ENCODE data around the gene BATF.
"Not testable (repeated sequence)": the region's sequence is repeated elsewhere in the genome, so short reads cannot be mapped to it uniquely, and the experiment has no call there.

Gene BATF, protein sequence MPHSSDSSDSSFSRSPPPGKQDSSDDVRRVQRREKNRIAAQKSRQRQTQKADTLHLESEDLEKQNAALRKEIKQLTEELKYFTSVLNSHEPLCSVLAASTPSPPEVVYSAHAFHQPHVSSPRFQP

DNA sequence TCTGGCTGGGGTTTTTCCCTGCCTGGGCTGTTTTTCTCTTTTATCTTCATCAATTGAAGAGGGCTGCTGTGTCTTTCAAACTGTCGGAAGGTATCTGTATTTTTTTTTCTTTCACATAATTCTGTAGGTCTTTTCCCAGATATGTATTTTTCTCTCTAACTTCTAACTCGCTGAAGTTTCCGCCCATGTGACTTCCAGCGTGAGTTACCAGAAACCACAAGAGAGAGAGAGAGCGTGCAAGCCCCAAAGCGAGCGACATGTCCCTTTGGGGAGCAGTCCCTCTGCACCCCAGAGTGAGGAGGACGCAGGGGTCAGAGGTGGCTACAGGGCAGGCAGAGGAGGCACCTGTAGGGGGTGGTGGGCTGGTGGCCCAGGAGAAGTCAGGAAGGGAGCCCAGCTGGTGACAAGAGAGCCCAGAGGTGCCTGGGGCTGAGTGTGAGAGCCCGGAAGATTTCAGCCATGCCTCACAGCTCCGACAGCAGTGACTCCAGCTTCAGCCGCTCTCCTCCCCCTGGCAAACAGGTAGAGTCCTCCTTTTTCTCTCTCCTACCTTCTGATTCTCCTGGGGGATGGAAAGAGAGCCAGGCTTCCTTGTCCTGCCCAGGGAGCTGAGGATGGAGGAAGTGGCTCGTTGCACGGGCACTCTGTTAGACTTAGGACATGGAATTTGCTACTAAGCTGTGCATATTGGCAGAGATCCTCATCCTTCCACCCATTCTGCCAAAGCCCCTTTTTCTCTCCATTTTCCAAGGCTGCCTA is at the start of gene BATF:
Gene BATF, plus strand, starts transcription at position 246 of the 759 bp plus-strand sequence. Its CDS starts 214 bp downstream, at position 460.
- no peak for DNase-seq (ENCODE audit: low spot score)

DNA sequence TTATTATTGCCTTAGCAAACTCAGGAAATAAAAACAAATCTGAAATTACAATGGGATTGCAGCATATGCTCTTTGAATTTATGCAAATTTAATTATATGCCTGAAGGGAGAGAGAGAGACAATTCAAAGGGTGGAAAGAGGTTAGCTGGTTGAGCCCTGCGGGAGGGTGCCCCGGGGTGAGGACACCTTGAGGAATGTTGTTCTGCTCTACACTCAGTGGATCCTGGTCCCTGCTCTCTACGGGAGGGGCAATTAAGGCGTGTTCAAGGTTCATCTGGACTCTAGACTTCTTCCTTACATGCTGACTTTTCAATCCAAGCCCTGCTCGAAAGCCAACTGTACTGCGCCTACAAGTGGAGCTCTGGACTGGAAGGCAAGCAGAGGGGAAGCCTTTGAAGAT is 48.1 kb upstream of the BATF start:
- DNase-seq (ENCODE audit: low spot score) = not testable (repeated sequence)

DNA sequence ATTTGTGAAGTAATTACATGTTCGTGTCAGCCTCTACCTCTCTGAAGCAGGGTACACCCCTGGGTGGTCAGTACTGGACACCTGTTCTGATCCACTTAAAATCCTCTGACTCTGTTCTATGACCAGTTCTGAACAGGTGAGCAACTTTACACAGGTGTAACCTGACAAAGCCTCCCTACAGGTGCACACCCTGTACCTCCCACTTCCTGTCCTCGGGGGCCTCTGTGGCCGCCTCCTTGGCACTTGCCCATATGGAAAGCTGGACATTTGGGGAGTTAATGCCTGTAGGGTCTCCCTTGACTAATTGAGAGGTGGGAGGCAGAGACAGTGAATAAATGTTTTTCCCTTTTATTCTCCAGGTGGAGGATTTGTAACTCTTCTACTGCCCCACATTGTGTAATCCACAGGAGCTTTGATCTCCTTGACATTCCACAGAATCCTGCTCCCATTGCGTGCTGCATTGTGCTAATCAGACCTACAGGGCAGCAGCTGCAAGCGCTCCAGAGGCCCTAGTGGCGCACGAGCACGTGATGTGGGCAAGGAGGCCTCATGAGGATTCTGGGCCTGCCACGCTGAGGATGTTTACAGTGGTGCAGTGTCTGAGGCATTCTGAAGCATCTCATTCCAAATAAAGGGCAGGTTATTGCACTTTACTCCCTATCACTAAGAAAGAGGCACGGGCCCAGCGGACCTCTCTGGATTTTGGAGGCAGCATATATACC is 45.8 kb upstream of the BATF start:
- DNase-seq (ENCODE audit: low spot score) = no peak

DNA sequence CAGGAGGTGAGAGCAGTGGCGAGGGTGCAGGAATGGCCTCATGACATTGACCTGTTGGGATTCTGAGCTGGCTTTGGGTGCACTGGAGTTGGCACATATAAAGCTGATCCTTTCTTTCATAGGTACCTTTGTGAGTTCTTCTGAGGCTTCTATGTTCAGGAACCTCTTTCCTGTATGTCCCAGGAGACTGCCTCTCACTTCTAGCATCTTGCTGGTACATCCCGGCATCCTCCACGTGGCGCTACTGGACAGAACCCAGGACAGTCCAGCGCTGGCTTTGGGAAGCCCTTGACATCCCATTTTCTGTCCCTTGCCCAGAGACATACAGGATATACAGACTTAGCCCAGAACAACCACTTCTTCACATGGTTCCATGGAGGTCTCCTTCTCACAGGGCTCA is 44.4 kb upstream of the BATF start:
- DNase-seq (ENCODE audit: low spot score) = no peak

DNA sequence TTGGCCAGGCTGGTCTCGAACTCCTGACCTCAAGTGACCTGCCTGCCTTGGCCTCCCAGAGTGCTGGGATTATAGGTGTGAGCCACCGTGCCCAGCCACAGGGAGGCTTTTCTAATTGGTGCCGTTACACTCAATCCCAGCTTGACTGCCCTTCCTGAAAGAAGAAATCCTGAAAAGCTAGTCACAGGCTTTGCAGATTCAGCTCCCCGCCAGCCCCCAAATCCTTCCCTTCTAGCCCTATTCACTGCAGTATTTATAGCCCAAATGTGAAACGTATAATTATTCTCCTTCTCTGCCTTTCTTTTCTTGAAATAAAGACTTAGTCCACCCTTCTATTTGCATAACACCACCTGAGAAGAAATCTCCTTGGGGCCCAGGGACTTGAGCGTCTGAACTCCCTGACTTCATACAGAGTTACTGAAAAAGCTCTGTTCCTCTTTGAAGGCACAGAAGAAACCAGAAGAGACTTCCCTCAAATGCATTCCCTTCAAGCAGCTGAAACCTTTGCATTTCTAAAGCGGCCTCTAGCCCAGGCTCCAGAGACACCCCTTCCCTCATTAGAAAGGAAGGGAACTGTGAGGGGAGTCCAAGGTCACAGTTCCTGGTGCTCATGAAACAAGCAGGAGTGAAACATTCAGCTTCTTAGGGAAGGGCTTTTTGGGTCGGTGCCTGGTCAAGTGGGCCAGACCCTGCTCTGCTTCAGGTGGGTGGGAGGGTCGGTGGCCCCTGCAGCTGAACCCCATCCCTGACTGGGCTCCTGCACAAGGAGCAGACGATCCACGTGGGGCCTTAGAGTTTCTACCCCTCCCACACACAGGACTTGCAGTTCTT is 42.3 kb upstream of the BATF start:
- DNase-seq (ENCODE audit: low spot score) = no peak

DNA sequence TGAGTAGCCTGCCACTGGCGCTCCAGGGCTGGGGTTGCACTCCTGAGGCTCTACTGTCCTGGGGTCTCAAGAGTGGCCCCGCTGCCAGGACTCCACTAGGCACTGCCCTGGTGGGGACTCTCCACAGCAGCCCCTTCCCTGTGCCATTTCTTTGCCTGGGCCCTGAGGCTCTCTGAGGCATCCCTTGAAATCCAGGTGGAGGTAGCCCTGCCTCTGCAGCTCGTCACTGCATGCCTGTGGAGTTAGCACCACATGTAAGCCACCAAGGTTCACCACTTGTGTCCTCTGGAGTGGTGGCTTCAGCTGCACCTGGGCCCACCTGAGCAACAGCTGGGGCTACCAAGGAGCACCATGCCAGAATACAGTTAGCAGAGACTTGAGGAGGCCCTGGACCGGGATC is 39.9 kb upstream of the BATF start:
- DNase-seq (ENCODE audit: low spot score) = no peak

DNA sequence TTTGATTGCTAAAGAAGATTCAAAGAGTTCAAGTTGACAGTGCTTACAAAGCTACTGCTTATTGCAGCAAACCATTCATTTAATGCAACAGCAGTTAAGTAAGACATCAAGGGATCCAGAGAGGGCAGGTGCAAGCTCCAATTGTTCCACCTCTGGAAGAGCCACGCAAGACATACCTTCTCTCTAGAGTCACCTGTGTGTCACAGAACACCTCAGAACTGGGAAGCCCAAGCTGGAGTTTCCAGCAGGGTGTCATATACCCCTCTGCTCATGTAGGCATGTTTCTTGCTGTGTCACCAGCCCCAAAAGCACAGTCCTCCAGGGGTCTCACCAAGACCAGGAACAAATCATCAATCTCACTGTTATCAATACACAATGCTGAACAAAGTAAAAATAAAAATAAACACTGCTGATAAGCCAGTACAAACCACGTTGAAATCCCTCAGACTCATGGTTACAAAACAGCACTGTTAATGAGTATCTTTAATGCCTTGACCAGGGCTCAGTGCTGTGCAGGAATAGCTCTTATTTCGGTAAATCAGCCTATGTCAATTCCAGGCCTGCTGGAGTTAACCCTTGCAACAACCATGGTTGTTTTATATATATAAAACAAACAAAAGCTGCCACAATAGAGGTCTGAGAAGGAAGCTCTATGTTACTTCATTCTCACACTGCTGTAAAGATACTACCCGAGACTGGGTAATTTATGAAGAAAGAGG is 37.4 kb upstream of the BATF start:
- no peak for DNase-seq (ENCODE audit: low spot score)

DNA sequence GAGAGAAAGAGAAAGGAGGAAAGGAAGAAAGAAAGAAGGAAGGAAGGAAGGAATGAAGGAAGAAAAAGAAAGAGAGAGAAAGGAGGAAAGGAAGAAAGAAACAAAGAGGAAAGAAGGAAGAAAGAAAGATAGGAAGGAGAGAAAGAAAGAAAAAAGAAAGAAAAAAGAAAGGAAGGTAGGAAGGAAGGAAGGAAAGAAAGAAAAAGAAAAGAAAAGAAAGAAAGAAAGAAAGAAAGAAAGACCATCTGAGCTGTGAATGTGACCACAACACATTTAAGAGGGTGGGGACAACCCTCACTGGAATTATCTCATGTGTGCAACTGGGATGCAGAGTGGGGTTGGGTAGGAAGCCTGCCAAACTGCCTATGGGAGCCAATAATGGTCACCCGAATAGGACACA is 36.0 kb upstream of the BATF start:
- DNase-seq (ENCODE audit: low spot score) = no peak

DNA sequence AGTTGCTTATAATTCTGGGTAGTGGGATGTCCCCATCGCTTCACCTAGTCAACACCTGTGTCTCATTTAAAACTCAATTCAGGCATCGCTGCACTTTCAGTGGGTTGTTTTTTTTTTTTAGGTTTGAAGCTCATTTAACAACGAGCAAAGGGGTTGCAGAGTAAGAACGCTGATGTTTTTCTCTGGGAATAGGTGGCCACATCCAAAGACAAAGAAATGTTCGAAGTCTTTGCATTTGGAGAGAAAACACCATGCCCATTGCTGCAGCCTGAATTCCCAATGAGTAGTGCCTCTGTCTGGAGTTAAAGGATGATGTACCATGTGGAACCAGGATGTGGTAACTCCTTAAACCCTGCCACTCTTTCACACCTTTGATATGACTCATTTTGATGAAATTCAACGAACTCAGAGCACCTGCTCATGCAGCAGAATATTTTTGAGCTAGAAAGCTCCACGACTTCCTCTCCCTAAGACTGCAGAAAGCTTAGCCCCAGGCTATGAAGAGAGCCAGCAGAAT is 35.1 kb upstream of the BATF start:
- no peak for DNase-seq (ENCODE audit: low spot score)

DNA sequence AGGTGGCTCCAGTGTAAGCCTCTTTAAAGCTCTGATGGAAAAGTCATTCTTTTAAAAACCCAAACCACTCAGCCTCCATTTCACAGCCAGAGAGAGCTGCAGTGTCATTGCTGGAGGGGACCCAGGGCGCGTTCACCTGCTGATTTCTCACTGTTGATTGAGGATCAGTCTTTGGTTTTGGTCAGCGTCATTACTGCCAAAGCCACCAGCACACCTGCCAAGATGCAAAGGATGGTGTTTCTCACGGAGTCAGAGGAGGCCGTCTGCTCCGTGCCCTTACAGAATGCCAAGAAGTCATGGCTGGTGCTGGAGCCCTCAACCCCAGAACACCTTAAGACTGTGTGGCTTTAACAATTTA is 32.8 kb upstream of the BATF start:
- DNase-seq (ENCODE audit: low spot score) = no peak

DNA sequence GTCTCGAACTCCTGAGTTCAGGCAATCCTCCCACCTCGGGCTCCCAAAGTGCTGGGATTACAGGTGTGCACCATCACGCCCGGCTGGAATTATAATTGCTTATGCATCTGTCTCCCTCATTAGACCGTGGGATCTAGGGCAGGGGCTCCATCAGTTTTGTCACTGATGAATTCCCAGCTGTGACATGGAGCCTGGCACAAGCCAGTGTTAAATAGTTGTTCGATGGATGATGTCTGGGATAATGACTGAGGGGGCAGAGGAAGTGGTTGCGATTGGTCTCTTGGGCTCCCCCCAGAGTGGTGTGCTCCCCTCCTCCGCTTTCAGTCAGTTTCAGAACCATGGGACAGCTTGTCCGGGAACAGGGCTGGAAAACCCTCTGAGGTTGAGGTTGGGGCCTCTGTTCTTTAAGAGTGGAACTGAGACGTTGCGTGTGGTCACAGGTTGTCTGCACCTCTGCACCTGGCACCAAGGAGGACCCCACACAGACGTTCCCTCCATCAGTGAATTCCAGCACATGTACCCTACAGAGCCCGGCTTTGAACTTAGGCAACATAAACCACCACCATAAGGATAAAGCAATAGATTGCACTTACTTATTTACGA is 30.8 kb upstream of the BATF start:
- no peak for DNase-seq (ENCODE audit: low spot score)

DNA sequence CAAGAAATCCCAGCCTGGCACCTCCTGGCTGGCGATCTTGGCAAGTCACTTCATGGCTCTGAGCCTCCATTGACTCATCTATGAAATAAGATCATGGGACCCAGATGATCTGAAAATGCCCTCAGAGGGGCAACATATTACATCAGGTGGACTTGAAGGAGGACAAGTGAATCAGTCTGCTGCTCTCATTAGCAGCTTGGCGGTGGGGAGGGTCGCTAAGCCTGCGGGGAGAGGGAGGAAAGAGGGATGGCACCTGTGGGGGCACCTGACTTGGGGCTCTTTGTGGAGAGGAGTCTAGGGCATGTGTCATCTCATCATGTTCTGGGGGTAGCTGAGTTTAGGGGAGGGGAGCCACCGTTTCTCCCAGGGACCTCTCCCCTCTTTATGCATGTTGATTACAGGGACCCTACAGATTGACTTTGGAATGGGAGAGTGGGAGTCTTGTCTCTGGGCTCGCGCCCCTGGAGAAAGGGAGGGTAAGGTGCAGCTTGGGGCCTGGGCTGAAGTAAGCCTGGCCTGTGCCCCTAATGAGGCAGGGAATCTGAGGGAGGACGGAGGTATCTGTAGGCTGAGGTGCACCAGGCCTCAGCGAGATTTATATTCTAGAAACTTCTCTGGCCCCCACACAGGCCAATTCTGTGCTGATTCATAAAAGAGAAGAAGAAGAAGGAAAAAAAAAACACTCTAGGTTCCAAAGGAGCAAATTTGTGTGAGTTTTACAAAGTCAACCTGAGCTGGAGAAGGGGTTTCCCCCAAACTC is 29.3 kb upstream of the BATF start:
- no peak for DNase-seq (ENCODE audit: low spot score)

DNA sequence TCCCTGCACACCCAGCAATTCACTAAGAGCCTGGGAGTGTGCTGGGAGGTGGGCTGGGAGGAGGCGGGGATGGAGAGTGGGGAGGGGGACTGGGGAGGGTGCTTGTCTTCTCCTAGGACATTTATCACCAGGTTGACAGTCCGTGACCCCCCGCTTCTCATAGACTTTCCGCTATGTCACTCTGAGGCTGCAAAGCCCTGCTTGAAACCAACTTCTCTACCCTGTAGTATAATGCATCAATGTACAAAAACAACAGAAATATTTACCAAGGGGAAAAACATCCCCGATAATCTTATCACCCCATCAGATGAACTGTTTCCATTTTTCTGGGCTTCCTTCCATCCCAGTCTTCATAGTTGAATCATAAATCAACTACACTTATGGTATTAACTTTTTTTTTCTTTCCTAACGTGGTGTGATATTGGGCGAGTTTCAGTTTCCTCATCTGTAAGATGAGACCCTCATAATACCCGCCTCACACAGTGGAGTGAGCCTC is 28.6 kb upstream of the BATF start:
- DNase-seq (ENCODE audit: low spot score) = no peak

DNA sequence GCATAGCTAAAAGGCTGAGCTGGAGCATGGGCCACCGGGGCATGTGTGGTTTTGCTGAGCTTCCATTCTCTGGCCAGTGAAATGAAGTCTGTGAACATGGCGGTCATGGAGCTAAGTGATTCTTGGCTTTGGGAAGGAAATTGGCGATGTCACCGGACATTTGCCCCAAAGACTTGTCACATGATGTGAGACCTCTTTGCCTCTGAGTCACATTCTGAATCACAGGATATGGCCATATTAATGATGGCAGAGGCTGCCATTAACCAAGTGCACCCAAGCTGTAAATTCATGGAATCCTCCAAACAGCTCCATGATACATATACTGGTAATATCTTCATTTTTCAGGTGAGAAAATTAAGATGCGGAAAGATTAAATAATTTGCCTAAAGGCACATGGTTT is 27.4 kb upstream of the BATF start:
- DNase-seq (ENCODE audit: low spot score) = no peak

DNA sequence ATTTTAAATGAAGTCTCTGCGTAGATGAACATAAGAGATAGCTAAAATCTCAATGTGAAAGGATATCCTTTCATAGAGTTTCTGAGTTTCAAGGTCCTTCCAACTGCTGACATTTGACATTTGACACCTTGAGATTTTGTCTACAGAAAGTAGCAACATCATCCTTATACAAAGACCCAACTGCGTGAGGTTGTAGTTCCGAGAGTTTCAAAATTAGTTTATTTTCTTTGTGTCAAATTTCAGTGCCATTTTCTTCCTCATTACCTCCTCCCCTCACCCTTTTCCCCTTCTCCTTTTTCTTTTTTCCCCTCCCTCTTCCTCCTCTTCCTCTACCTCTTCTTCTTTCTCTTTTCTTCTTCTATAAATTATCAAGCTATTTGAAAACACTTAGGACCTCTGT is 26.9 kb upstream of the BATF start:
- no peak for DNase-seq (ENCODE audit: low spot score)

DNA sequence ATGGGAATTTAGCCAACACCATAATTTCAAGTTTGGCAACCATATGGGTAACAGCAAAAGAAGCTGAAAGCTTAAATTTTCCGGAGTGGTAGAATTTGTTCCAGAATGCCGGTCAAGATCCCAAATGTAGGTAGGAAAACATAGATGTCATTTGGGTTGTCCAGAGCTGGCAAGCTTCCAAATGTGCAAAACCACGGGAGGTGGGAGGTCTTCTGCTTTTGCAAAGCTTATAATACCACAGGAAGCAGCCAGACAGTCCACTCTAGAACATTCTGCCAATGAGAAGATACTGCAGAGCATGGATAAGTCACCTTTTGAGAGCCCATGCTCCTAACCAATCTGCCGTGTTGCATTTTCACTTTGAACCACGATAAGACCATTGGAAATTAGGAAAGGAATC is 26.4 kb upstream of the BATF start:
- DNase-seq (ENCODE audit: low spot score) = no peak

DNA sequence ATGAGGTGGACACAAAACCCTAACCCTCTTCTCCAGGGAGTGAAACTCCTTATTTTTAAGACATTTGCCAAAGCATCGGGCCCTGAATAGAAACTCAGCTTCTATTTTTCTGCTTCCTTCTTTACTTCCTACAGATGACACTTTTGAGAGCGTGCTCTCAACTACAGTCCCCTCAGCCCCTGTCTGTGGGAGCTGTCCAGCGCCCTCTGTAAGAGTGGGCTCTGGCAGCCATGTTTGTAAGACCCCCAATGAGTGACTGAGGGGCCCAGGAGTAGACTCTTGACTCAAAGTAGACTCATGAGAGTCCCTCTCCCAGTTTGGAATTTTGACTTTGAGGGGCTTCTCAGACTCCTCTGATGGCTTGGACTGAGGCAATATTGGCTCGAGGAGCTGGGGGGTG is 25.5 kb upstream of the BATF start:
- no peak for DNase-seq (ENCODE audit: low spot score)

DNA sequence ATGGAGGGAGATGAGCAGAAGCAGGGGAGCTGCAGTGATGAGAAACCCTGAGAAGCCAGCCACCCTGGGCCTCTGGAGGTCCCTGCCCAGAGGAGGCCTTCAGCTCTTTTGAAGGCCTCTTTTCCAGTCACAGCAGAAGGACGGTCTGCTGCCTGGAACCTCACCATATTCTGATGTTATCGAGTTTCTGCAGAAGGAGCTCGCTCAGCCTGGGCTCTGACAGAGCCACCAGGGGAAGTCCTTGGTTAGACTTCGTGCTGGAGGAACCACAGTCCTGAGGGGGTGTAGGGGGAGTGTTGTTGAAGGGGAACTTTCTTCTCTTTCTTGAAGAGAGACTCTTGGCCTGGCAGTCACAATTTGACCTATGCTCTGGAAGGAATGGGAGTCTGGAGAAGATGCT is 25.1 kb upstream of the BATF start:
- no peak for DNase-seq (ENCODE audit: low spot score)

DNA sequence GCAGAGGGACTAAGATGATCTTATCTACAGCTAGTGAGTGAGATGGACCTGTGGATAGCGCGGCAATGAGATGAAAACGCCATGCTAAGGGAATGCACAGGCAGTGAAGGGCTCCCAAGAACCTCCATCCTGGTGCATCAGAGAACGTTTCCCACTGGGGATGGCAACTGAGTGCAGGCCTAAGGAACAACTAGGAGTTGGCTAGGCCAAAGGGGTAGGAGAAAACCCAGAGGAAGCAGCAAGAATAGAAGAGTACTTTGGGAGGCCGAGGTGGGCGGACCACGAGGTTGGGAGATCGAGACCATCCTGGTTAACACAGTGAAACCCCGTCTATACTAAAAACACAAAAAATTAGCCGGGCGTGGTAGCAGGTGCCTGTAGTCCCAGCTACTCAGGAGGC is 24.6 kb upstream of the BATF start:
- DNase-seq (ENCODE audit: low spot score) = no peak

DNA sequence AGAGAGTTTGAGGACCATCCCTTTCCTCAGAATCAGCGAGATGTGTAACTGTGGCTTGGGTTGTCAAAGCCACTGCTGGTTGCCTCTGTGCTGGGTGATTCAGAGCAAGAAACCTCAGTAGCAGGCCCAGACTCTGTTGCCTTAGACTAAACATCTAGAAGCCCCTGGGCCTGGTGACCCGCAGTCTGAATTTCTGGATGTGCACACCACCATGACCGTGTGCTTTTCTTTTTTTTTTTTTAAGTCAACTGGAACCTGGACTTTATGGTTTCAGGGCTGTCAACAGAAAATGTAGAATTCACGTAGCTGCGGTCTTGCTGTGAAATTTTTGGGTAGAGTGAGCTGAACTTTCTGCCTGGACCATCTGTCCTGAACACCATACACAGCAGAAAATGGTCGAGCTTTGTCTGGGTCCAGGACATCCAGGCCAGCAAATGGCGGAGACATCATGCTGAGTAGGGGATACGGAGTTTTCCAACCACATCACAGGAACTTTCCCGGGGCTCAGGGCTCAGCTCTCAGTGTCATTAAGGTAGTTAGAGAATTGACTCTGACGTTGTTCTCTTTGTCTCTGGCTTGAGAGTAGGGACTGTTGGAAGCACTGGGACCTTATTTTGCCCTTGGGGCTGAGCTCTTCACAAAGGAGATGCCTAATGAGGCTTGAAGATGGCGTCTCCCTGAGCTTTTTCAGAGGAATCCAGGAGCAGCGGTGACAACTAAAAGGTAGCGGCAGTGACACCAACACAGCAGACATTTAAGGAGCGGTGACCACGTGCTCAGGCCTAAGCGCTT is 23.0 kb upstream of the BATF start:
- no peak for DNase-seq (ENCODE audit: low spot score)

Measured in HuH-7.5 (cell line).